Prostate gland (tissue), 2 donors: ENCODE results near the gene COL5A1.

Source experiments
- POLR2A ChIP-seq: fragments of 450-650 bp; IDR thresholded peaks from one replicate; pipeline ENCODE4 v1.6.1; 2016; ENCODE audit warnings: antibody characterized with exemption, mild to moderate bottlenecking
- POLR2AphosphoS5 ChIP-seq: sonication (generic); formaldehyde crosslinking; IDR thresholded peaks from one replicate; pipeline ENCODE4 v1.6.1; 2017; ENCODE audit warnings: antibody characterized with exemption
- TF ChIP-seq, protein P1 (sequence below), 4 experiments: fragments of 200-600 bp in 2 of 4; fragments of 450-650 bp in 2 of 4; sonication (generic) in 2 of 4; IDR thresholded peaks; 1 replicate in 3 of 4; 2 replicates in 1 of 4; pipeline ENCODE4 v1.5.1; 2016 to 2019; ENCODE audit warnings: antibody characterized with exemption in 4 of 4, mild to moderate bottlenecking in 2 of 4, moderate library complexity in 2 of 4

DNA sequence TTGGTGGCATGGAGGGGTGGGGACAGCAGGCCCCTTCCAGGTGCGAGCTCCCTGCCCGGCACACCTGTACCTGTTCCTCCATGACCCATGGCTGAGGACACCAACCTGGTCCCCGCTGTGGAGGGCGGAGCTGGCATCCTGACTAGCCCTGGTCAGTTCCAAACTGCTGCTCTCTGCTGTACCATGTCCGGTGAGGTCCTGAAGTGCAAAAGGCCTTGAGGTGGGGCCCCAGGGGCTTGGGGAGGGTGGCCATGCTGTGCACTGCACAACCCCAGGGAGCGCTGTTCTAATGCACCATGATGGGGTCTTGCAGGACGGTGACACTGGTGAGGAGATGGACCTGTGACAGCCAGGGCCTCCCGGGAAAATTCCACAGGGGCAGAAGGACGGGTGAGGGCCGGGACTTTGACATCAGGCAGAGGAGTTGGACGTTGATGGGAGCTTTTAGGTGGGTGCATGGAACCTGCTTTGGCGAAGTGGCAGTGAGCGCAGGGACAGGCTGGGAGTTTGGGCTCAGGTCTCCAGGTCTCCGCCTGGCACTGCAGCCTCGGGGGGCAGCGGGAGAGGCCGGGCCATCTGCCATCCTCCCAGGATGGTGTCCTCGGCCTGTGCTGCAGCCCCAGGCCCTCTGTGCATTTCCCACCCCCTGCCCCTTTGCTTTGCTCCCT lies 38.9 kb downstream of the COL5A1 start:
- TF ChIP-seq, protein P1, sequence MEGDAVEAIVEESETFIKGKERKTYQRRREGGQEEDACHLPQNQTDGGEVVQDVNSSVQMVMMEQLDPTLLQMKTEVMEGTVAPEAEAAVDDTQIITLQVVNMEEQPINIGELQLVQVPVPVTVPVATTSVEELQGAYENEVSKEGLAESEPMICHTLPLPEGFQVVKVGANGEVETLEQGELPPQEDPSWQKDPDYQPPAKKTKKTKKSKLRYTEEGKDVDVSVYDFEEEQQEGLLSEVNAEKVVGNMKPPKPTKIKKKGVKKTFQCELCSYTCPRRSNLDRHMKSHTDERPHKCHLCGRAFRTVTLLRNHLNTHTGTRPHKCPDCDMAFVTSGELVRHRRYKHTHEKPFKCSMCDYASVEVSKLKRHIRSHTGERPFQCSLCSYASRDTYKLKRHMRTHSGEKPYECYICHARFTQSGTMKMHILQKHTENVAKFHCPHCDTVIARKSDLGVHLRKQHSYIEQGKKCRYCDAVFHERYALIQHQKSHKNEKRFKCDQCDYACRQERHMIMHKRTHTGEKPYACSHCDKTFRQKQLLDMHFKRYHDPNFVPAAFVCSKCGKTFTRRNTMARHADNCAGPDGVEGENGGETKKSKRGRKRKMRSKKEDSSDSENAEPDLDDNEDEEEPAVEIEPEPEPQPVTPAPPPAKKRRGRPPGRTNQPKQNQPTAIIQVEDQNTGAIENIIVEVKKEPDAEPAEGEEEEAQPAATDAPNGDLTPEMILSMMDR (IDR thresholded peaks at IDR 0.05) = no peak
- TF ChIP-seq POLR2A (no peak), POLR2AphosphoS5 (no peak)
